Measurements from ENCODE around the gene FBN2.

GRCh38 chr5:128331261-128331660 is 206.8 kb downstream of the FBN2 start:
- TF ChIP-seq CTCF (IDR thresholded peaks at IDR 0.05) (no peak), POLR2A (IDR thresholded peaks at IDR 0.05) (no peak), POLR2AphosphoS5 (IDR thresholded peaks at IDR 0.05) (no peak)
